Measurements from ENCODE around the gene CHAF1A. TPM values are rescaled to one million over a fixed set of nuclear protein-coding genes. Genes with fewer than 3 reads are reported as not detected.

The CHAF1A gene
- total RNA-seq, 2 experiments from 2014 or later, result 81.1 to 89.0 TPM

- POLR2A ChIA-PET, result interaction anchor here (0.6 kb wide), 1 partner anchor 13 kb away, joined by 3 read pairs; no protein-coding TSS in a partner anchor
- CTCF ChIA-PET, result interaction anchor here (0.6 to 0.8 kb wide), 2 partner anchors 106 to 242 kb away, joined by 4 to 6 read pairs; no protein-coding TSS in a partner anchor
Observed at GRCh38 chr19:4373601-4374497, 28.6 kb upstream of the CHAF1A start.

- ChIA-PET POLR2A (interaction anchor here (0.6 kb wide), 1 partner anchor 12 kb away, joined by 3 read pairs; no protein-coding TSS in a partner anchor), CTCF (interaction anchor here (0.6 to 0.9 kb wide), 3 partner anchors 10 to 241 kb away, joined by 4 to 6 read pairs (median 4); no protein-coding TSS in a partner anchor)
Observed at GRCh38 chr19:4374498-4375163, 27.8 kb upstream of the CHAF1A start.

- ChIA-PET CTCF (interaction anchor here (0.8 to 0.9 kb wide), 2 partner anchors 9 to 25 kb away, joined by 4 read pairs; partner anchors contain the start of gene SH3GL1), POLR2A (no interaction called here)
Observed at GRCh38 chr19:4375164-4376027, 27.0 kb upstream of the CHAF1A start.

- POLR2A ChIA-PET, result no interaction called here
- CTCF ChIA-PET, result interaction anchor here (0.8 to 1.3 kb wide), 2 partner anchors 24 to 34 kb away, joined by 3 to 4 read pairs; partner anchors contain the start of gene SH3GL1
Observed at GRCh38 chr19:4376028-4376670, 26.3 kb upstream of the CHAF1A start.

- CTCF ChIA-PET, result interaction anchor here (0.6 to 1.3 kb wide), 3 partner anchors 24 to 34 kb away, joined by 3 to 7 read pairs (median 4); partner anchors contain the start of gene SH3GL1
- POLR2A ChIA-PET, result no interaction called here
Observed at GRCh38 chr19:4376671-4376990, 25.8 kb upstream of the CHAF1A start.

DNA sequence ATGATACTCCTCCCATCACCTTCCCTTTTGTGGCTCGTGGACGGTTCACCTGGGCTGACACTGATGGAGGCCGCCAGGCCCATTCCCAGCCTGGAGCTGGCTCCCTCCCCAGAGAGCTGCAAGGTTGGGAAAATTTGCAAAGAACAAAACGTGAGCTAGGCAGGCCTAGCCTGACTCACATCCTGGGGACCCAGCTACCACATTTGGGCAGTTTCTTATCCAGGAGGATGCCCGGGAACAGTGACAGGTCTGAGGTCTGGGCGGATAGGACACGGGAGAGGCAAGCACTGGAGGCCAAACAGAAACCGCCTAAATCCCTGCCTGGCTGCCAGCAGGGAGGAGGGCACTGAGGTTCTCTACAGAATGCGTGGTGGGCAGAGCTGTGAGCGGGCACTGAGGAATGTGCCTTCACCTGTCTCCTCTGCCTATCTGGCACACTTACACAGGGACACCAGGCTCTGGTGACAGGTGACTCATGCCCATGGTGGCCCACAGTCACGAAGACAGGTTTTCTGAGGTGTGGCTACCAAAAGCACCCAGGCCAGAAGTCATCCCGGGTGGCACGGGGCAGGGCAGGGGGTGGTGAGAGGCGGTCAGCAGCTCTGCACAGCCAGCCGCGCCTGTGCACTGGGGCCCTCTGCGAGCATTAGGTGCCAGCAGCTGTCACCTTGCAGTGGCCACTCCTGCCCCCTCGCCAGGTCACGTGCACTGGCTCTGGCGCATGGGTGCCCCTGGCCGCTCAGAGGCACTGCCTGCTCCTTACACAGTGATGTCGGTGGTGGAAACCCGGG is 25.3 kb upstream of the CHAF1A start:
- ChIA-PET POLR2A (no interaction called here), CTCF (interaction anchor here (0.6 to 1.3 kb wide), 3 partner anchors 23 to 35 kb away, joined by 3 to 7 read pairs (median 4); partner anchors contain the start of gene SH3GL1)

DNA sequence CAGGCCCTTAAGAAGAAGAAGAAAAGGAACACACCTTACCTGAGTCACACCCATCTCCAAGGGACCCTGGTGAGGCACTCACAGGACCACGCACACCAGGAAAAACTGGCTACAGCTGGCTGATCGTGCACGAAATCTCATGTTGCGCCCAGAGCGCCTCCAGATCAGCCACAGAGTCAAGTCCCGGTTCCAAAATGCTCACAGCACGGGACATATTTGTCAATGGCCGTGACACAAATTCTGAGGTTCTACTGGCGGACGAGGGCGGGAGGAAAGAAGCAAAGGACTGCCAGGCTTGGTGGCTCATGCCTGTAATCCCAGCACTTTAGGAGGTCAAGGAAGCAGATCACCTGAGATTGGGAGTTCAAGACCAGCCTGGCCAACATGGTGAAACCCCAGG is 23.6 kb upstream of the CHAF1A start:
- CTCF ChIA-PET, result interaction anchor here (1.0 to 2.6 kb wide), 4 partner anchors 10 to 114 kb away, joined by 4 to 13 read pairs (median 4); no protein-coding TSS in a partner anchor

DNA sequence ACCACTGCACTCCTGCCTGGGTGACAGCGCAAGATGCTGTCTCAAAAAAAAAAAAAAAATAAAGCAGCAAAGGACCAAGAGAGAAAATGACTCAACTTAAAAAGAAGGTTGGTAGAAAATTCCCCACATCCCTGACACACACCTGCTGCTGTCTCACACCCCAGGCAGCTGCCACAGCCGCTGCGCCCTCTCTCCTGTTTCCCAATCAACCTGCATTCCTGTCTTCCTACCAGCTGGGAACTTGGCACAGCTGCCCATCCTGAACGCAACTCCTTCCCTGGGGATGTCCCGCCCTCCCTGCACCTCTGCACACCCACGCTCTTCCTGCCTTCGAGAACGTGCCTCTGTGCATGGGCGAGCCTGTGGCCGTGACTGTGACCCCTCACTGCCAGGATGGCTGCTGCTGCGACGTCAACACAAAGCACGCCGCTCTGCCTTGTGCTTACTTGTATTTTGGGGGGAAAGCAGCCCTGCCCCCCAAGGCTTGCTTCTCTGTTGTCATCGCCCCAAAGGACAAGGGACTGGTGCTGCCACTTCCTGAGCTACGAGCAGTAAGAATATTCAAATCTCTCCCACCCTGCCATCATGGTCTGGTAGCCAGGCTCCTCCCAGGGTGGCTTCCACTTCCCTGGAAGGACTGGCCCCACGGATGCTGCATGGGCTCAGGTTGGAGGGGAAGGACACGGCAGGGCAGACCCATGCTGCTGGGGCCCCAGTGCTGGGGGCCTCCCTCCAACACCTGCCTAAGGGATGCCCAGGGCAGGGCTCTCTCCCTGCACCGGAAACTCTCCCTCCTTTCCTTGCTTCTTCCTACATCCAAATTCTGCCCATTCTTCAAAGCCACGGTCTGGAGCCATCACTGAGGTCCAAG is 22.8 kb upstream of the CHAF1A start:
- CTCF ChIA-PET, result interaction anchor here (0.5 to 2.6 kb wide), 5 partner anchors 11 to 697 kb away, joined by 4 to 13 read pairs (median 4); no protein-coding TSS in a partner anchor
- POLR2A ChIA-PET, result interaction anchor here (1.6 kb wide), 1 partner anchor 10 kb away, joined by 9 read pairs; no protein-coding TSS in a partner anchor

More for the DNA sequence above, 23.6 kb upstream of the CHAF1A start:
- POLR2A ChIA-PET, result interaction anchor here (1.6 kb wide), 1 partner anchor 9 kb away, joined by 9 read pairs; no protein-coding TSS in a partner anchor

GRCh38 chr19:4380254-4380727 is 22.1 kb upstream of the CHAF1A start:
- POLR2A ChIA-PET, result interaction anchor here (1.6 kb wide), 1 partner anchor 10 kb away, joined by 9 read pairs; no protein-coding TSS in a partner anchor
- CTCF ChIA-PET, result interaction anchor here (2.6 kb wide), 1 partner anchor 11 kb away, joined by 13 read pairs; no protein-coding TSS in a partner anchor

DNA sequence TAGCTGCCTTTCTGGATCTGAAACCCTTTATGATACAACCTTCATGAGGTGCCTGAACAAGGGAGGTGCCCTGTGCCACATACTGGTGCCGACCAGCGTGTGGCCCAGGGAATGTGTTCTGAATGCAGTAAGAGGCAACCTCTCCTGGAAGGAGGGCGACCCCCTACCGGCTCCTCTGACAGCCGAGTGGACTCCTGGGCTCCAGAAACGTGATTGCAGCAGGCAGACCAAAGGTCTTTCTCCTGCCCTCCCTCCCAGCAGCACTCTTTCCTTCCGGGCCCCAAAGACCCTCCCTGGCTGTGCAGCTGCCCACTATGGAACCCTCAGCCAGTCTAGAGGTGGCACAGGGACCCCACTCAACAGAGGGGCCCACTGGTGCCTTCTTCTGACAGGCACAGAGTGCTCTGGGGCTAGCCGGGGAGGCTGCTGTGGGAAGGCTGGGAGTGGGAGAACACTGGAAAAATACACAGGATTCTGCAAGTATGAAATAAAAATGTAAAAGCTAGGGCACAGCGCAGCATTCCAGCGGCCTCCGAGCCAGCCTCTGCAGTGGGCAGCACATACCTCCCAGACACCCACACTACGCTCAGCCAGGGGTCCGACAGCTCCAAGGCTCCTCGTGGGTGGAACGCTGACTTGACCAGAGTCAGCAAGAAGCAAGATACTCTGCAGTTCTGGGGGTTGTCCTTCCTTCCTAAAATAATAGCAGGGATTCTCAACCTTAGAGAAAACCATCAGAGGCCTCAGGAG is 17.0 kb upstream of the CHAF1A start:
- POLR2A ChIA-PET, result interaction anchor here (0.6 to 0.7 kb wide), 2 partner anchors 40 to 1484 kb away, joined by 9 to 11 read pairs; no protein-coding TSS in a partner anchor
- CTCF ChIA-PET, result interaction anchor here (1.0 to 1.1 kb wide), 2 partner anchors 15 kb away, joined by 3 to 4 read pairs; partner anchors contain the start of gene SH3GL1

DNA sequence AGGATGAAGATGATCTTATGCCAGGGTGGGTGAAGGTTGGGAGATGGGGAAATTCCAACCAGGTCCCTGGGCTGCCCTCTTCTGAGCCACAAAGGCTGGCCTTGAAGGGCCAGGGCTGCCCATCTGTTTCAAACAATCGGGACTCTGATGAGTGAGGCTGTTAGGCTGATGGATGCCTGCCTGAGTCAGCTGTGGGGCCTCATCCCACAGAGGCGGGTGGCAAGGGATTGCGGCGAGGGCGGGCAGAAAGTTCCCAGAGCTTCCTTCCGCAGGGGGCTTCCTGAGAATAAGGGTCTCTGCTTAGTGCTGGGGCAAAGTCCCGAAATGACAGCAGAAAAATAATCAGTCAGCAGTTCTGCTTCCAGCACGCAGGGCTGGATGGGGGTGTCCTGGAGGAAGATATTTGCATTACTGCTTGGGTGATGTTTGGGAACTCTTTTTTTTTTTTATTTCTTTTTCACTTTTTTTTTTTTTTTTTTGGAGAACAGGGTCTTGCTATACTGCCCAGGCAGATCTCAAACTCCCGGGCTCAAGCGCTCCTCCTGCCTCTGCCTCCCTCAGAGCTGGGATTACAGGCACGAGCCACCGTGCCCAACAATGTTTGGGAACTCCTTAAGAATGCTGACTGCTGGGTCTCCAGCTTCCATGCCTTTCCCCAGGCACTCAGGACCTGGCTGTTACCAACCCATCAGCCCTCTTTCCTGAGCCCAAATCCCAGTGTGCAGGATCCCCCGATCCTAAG is 16.2 kb upstream of the CHAF1A start:
- CTCF ChIA-PET, result interaction anchor here (0.7 to 1.0 kb wide), 2 partner anchors 14 to 38 kb away, joined by 3 read pairs; partner anchors contain the start of gene SH3GL1

DNA sequence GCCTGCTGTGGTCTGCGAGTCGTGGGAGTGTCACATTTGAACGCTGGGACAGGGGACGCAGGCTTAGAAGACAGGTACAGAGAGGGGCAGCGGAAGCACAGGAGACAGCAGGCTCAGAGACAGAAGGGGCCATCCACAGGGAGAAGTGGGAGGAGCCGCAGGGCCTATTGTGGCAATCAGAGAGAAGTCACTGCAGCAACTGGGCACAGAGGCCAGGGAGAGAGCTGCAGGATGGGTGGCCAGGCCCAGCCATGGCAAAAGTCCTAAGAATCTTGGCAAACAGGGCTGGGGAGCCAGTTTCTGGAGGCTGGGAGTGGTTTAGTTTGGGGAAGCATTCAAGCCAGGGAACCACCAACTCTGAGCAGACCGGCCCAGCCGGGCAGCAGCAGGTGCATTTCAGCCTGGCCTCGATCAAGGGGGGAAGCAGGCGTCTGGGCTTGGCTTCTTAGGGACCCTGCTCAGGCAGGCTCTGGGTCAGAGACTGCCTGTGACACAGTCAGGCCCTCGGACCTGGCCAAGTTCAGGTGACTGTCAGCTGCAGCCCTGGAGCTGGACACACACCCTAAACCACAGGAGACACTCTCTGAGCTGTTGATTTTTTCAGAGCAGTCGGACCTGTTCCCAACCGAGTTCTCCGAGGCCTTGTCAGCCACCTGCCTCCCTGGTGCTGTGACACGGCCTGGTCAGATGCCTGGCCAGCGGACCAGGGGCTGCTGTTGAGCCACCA is 13.9 kb upstream of the CHAF1A start:
- CTCF ChIA-PET, result no interaction called here
- POLR2A ChIA-PET, result interaction anchor here (0.6 kb wide), 1 partner anchor 58 kb away, joined by 5 read pairs; no protein-coding TSS in a partner anchor

More for the DNA sequence above, 16.2 kb upstream of the CHAF1A start:
- POLR2A ChIA-PET, result interaction anchor here (0.6 to 0.7 kb wide), 4 partner anchors 12 to 1483 kb away, joined by 3 to 11 read pairs (median 10); no protein-coding TSS in a partner anchor

GRCh38 chr19:4389064-4389375 is 13.4 kb upstream of the CHAF1A start:
- ChIA-PET POLR2A (no interaction called here), CTCF (no interaction called here)

DNA sequence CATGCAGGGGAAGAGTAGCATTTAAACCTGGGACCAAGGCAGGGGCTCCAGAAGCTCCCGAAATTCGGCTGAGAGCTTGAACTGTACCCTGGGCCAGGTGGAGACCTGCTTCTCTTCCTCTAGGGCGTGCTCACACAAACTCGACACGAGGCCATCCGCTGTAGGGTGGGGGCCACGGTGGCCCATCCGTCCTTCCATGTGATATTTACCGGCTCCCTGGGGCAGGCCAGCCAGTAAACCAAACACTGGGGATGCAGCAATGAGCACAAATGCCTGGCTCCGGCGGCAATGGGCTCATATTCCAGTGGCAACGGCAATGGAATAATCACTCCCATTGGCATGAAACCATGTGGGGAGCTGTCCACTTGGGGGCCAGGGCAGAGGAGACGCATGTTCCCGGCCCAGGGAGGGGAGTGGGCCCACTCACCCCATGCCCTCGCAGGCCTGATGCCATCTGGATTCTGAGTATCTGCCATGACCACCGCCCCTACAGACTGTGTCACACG is 12.9 kb upstream of the CHAF1A start:
- POLR2A ChIA-PET, result no interaction called here
- CTCF ChIA-PET, result interaction anchor here (2.2 kb wide), 2 partner anchors 10 to 11 kb away, joined by 4 to 7 read pairs; partner anchors contain the start of gene SH3GL1
